Stimulated activated CD8-positive, alpha-beta memory T cell treated with anti-CD3 and anti-CD28 coated beads, Interleukin-7, amount 100 ng/mL, for 24 hours (primary cell): ENCODE data around the gene LTBP2.

ENCODE experiments used
- DNase-seq: peaks from one replicate; pipeline ENCODE4 v3.0.0-alpha.2; 2020; ENCODE audit warnings: low read depth

LTBP2 gene

GRCh38 chr14:74591394-74591793, 20.6 kb downstream of the LTBP2 start:
- no peak for DNase-seq

GRCh38 chr14:74589291-74589879, 22.7 kb downstream of the LTBP2 start:
- no peak for DNase-seq

GRCh38 chr14:74587363-74587707, 24.7 kb downstream of the LTBP2 start:
- DNase-seq = no peak

GRCh38 chr14:74586681-74587362, 25.2 kb downstream of the LTBP2 start:
- DNase-seq = no peak

- DNase-seq = no peak
Observed at GRCh38 chr14:74585406-74586335, 26.4 kb downstream of the LTBP2 start.

GRCh38 chr14:74584951-74585350, 27.1 kb downstream of the LTBP2 start:
- DNase-seq = no peak

- DNase-seq = no peak
Observed at GRCh38 chr14:74583689-74584434, 28.2 kb downstream of the LTBP2 start.

GRCh38 chr14:74582910-74583581, 29.0 kb downstream of the LTBP2 start:
- DNase-seq = no peak

- no peak for DNase-seq
Observed at GRCh38 chr14:74580275-74580672, 31.8 kb downstream of the LTBP2 start.

- no peak for DNase-seq
Observed at GRCh38 chr14:74579447-74580274, 32.4 kb downstream of the LTBP2 start.

GRCh38 chr14:74578479-74578878, 33.6 kb downstream of the LTBP2 start:
- DNase-seq = no peak

GRCh38 chr14:74577948-74578275, 34.1 kb downstream of the LTBP2 start:
- DNase-seq = no peak

GRCh38 chr14:74577247-74577947, 34.6 kb downstream of the LTBP2 start:
- DNase-seq = no peak

GRCh38 chr14:74575936-74576335, 36.1 kb downstream of the LTBP2 start:
- DNase-seq = no peak

GRCh38 chr14:74575507-74575906, 36.5 kb downstream of the LTBP2 start:
- no peak for DNase-seq

GRCh38 chr14:74574706-74575105, 37.3 kb downstream of the LTBP2 start:
- no peak for DNase-seq

GRCh38 chr14:74574090-74574433, 38.0 kb downstream of the LTBP2 start:
- no peak for DNase-seq

- DNase-seq = no peak
Observed at GRCh38 chr14:74573421-74574089, 38.5 kb downstream of the LTBP2 start.

GRCh38 chr14:74572726-74573301, 39.2 kb downstream of the LTBP2 start:
- DNase-seq = no peak
